DND-41 (cell line): ENCODE measurements around the gene ORM1.

Source experiments
- ATAC-seq: fragments of 200-7000 bp; cut with Tn5 transposase; 3 replicates; pipeline ENCODE4 v1.9.1; 2021; ENCODE audit warnings: low read depth; ENCODE audit not compliant: insufficient read depth
- DNase-seq: peaks from one replicate; pipeline ENCODE4 v3.0.0-alpha.2; 2020
- H2AFZ ChIP-seq: 2 replicates; pipeline ENCODE4 v1.6.0; 2012; ENCODE audit warnings: low read depth, low read length
- H3K27ac ChIP-seq: 2 replicates; pipeline ENCODE4 v1.5.1; 2012; ENCODE audit warnings: low read length, inconsistent platforms
- H3K27me3 ChIP-seq: fragments of 200-600 bp; sonication (generic); 2 replicates; pipeline ENCODE4 v1.6.0; 2012; ENCODE audit warnings: low read length, mild to moderate bottlenecking, inconsistent platforms; ENCODE audit not compliant: insufficient read depth, poor library complexity
- H3K36me3 ChIP-seq: 2 replicates; pipeline ENCODE4 v1.5.1; 2012; ENCODE audit warnings: low read length, inconsistent platforms; ENCODE audit not compliant: insufficient read depth
- H3K4me1 ChIP-seq: 2 replicates; pipeline ENCODE4 v1.5.1; 2012; ENCODE audit warnings: mild to moderate bottlenecking, low read length; ENCODE audit not compliant: insufficient read depth
- H3K4me2 ChIP-seq: 2 replicates; pipeline ENCODE4 v1.6.0; 2012; ENCODE audit warnings: mild to moderate bottlenecking, moderate library complexity, low read length, inconsistent platforms; ENCODE audit not compliant: insufficient read depth
- H3K4me3 ChIP-seq, 2 experiments: fragments of 200-600 bp in 1 of 2; shearing (Covaris generic) in 1 of 2; 2 replicates each; pipeline ENCODE4 v1.5.1; 2012 to 2016; ENCODE audit warnings: inconsistent platforms in 2 of 2, low read length in 2 of 2, mild to moderate bottlenecking in 2 of 2, low read depth in 1 of 2, moderate library complexity in 1 of 2
- H3K79me2 ChIP-seq: 2 replicates; pipeline ENCODE4 v1.6.0; 2012; ENCODE audit warnings: low read length, inconsistent platforms; ENCODE audit not compliant: insufficient read depth
- H3K9ac ChIP-seq: 2 replicates; pipeline ENCODE4 v1.6.0; 2012; ENCODE audit warnings: low read depth, mild to moderate bottlenecking, inconsistent platforms, low read length, moderate library complexity
- H3K9me3 ChIP-seq: 2 replicates; pipeline ENCODE4 v1.5.1; 2012; ENCODE audit warnings: low read length, moderate library complexity, mild to moderate bottlenecking, inconsistent platforms; ENCODE audit not compliant: insufficient read depth, severe bottlenecking
- H4K20me1 ChIP-seq: 2 replicates; pipeline ENCODE4 v1.6.0; 2012; ENCODE audit warnings: low read length; ENCODE audit not compliant: insufficient read depth
- CTCF ChIP-seq: IDR thresholded peaks from 2 replicates; pipeline ENCODE4 v1.5.1; 2012; ENCODE audit warnings: borderline replicate concordance, low read length, moderate library complexity, mild to moderate bottlenecking; ENCODE audit not compliant: poor library complexity, severe bottlenecking; ENCODE audit errors: extremely low read depth
- EZH2 ChIP-seq: IDR thresholded peaks from 3 replicates; pipeline ENCODE4 v1.6.1; 2012; ENCODE audit warnings: borderline replicate concordance, low read depth, mild to moderate bottlenecking, moderate library complexity, low read length, inconsistent platforms; ENCODE audit not compliant: severe bottlenecking

The ORM1 gene

GRCh38 chr9:114336157-114336556 is 13.3 kb downstream of the ORM1 start:
- Histone ChIP-seq H2AFZ (no peak overlapping the region), H3K4me2 (no peak overlapping the region), H3K27me3 (no peaks in the 10 kb centered on the region), H3K4me3 (no peak overlapping the region), H3K36me3 (peaks cover 64% of the 10 kb centered on the region), H3K79me2 (no peaks in the 10 kb centered on the region), H3K27ac (no peak overlapping the region), H3K9ac (no peak overlapping the region), H3K9me3 (no peaks in the 10 kb centered on the region), H3K4me1 (no peaks in the 10 kb centered on the region), H4K20me1 (no peaks in the 10 kb centered on the region)
- ATAC-seq, result no peak
- TF ChIP-seq CTCF, result no peak
- no peak for TF ChIP-seq EZH2
- no peak for DNase-seq

- Histone ChIP-seq H3K4me3 (no peak overlapping the region), H2AFZ (no peak overlapping the region), H3K4me1 (no peaks in the 10 kb centered on the region), H3K27ac (no peak overlapping the region), H3K79me2 (no peaks in the 10 kb centered on the region), H3K4me2 (no peak overlapping the region), H4K20me1 (no peaks in the 10 kb centered on the region), H3K36me3 (peaks cover 71% of the 10 kb centered on the region), H3K9ac (no peak overlapping the region), H3K27me3 (no peaks in the 10 kb centered on the region), H3K9me3 (no peaks in the 10 kb centered on the region)
- DNase-seq (no peak), ATAC-seq (no peak)
- TF ChIP-seq EZH2 (no peak), CTCF (no peak)
These were observed 13.9 kb downstream of the ORM1 start for GRCh38 chr9:114336699-114337395.

DNA sequence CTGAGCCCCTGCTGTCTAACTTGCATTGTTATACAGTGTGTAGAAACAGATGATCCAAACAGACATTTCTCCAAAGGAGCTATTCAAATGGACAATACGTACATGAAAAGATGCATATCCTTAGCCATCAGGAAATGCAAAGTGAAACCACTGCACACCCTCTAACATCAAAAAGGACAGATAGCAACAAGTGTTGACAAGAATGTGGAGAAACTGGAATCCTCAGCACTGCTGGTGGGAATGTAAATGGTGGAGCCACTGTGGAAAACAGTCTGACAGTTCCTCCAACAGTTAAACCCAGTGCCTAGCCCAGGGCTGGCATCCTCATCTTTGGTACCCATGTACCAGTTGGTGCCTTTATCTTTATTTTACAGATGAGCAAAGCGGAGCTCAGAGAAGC is 15.3 kb downstream of the ORM1 start:
- no peak overlapping the region for H3K9ac ChIP-seq
- no peaks in the 10 kb centered on the region for H3K4me1 ChIP-seq
- H3K9me3 ChIP-seq, result no peaks in the 10 kb centered on the region
- no peaks in the 10 kb centered on the region for H4K20me1 ChIP-seq
- H3K4me3 ChIP-seq, result no peak overlapping the region
- H3K27me3 ChIP-seq, result no peaks in the 10 kb centered on the region
- no peak for TF ChIP-seq EZH2
- TF ChIP-seq CTCF, result no peak
- H3K79me2 ChIP-seq, result no peaks in the 10 kb centered on the region
- H2AFZ ChIP-seq, result no peak overlapping the region
- ATAC-seq (no peak), DNase-seq (no peak)
- no peak overlapping the region for H3K27ac ChIP-seq
- peaks cover 84% of the 10 kb centered on the region for H3K36me3 ChIP-seq
- H3K4me2 ChIP-seq, result no peak overlapping the region
